Activated CD4-positive, alpha-beta T cell treated with anti-CD3 and anti-CD28 coated beads, Interleukin-2, Interleukin-6, amounts not matched to agents 100 ng/mL and 50 ng/mL, durations not matched to agents 16 hours and 8 hours (primary cell): ENCODE data around the gene NAV2.
A peak's percentile ranks its signal among the peaks of the same experiment; 100 is the strongest.
"Not testable (repeated sequence)": the region's sequence is repeated elsewhere in the genome, so short reads cannot be mapped to it uniquely, and the experiment has no call there.

Experiments
- DNase-seq: peaks from one replicate; pipeline ENCODE4 v3.0.0-alpha.2; 2020

The NAV2 gene

GRCh38 chr11:20075627-20076026 lies 363.0 kb downstream of the NAV2 start:
- no peak for DNase-seq

- no peak for DNase-seq
Observed at GRCh38 chr11:20078846-20079245, 366.2 kb downstream of the NAV2 start.

GRCh38 chr11:20080032-20080685 lies 367.5 kb downstream of the NAV2 start:
- no peak for DNase-seq

- no peak for DNase-seq
Observed at GRCh38 chr11:20081336-20081735, 368.7 kb downstream of the NAV2 start.

- DNase-seq = not testable (repeated sequence)
Observed at GRCh38 chr11:20083877-20084276, 371.2 kb downstream of the NAV2 start.

GRCh38 chr11:20084921-20085814 lies 372.5 kb downstream of the NAV2 start:
- DNase-seq = no peak

- DNase-seq = no peak
Observed at GRCh38 chr11:20085918-20086317, 373.3 kb downstream of the NAV2 start.

GRCh38 chr11:20087118-20087521 lies 374.5 kb downstream of the NAV2 start:
- DNase-seq = no peak

- no peak for DNase-seq
Observed at GRCh38 chr11:20088397-20089225, 376.0 kb downstream of the NAV2 start.

- DNase-seq = no peak
Observed at GRCh38 chr11:20089367-20089766, 376.7 kb downstream of the NAV2 start.

GRCh38 chr11:20089796-20090653 lies 377.4 kb downstream of the NAV2 start:
- no peak for DNase-seq

- no peak for DNase-seq
Observed at GRCh38 chr11:20090654-20091374, 378.2 kb downstream of the NAV2 start.

GRCh38 chr11:20093775-20094174 lies 381.1 kb downstream of the NAV2 start:
- no peak for DNase-seq

- DNase-seq = no peak
Observed at GRCh38 chr11:20095189-20095588, 382.6 kb downstream of the NAV2 start.

- DNase-seq = no peak
Observed at GRCh38 chr11:20097319-20098221, 384.9 kb downstream of the NAV2 start.

- DNase-seq = peak; percentile 21
Observed at GRCh38 chr11:20099527-20099926, 386.9 kb downstream of the NAV2 start.

- no peak for DNase-seq
Observed at GRCh38 chr11:20102397-20102796, 389.8 kb downstream of the NAV2 start.

GRCh38 chr11:20103281-20103680 lies 390.6 kb downstream of the NAV2 start:
- no peak for DNase-seq

- no peak for DNase-seq
Observed at GRCh38 chr11:20105427-20105826, 392.8 kb downstream of the NAV2 start.

GRCh38 chr11:20109731-20110445 lies 397.3 kb downstream of the NAV2 start:
- no peak for DNase-seq
